Naive thymus-derived CD4-positive, alpha-beta T cell (primary cell): ENCODE measurements around the gene TNFSF4. TPM values are rescaled to one million over a fixed set of nuclear protein-coding genes. Genes with fewer than 3 reads are reported as not detected.
"Not testable (repeated sequence)": the region's sequence is repeated elsewhere in the genome, so short reads cannot be mapped to it uniquely, and the experiment has no call there.

Source experiments
- ATAC-seq: fragments of 150-1000 bp; cut with Tn5 transposase; 2 replicates; pipeline ENCODE4 v1.10.0; 2021; ENCODE audit warnings: mild to moderate bottlenecking, moderate library complexity
- CTCF ChIA-PET: fragments of 350-600 bp; sonication (Branson Sonifier 250); formaldehyde crosslinking; loops from one replicate; lab custom pipeline; 2021; ENCODE audit warnings: antibody characterized with exemption; lab: Charles Lee
- POLR2A ChIA-PET: fragments of 350-600 bp; sonication (Branson Sonifier 250); formaldehyde crosslinking; loops from one replicate; lab custom pipeline; 2021; ENCODE audit warnings: antibody characterized with exemption, inconsistent platforms; lab: Charles Lee
- DNase-seq, 9 donors: peaks; one replicate each; pipeline versions ENCODE4 v3.0.0 to v3.0.0-alpha.2; 2020 to 2022; ENCODE audit warnings: mixed read lengths in 1 of 9
- H3K27ac ChIP-seq: one replicate; pipeline ENCODE4 v1.7.0; 2013; ENCODE audit warnings: mild to moderate bottlenecking, low read depth, low read length, moderate library complexity
- H3K27me3 ChIP-seq, 2 donors: one replicate each; pipeline ENCODE4 v1.7.0; 2013; ENCODE audit warnings: low read length in 2 of 2, mild to moderate bottlenecking in 2 of 2, moderate library complexity in 2 of 2; ENCODE audit not compliant: control insufficient read depth in 2 of 2, insufficient read depth in 2 of 2
- H3K36me3 ChIP-seq, 3 experiments: 1 replicate in 2 of 3; 2 replicates in 1 of 3; pipeline ENCODE4 v1.7.0; 2013; ENCODE audit warnings: low read length in 3 of 3, mild to moderate bottlenecking in 3 of 3, moderate library complexity in 1 of 3; ENCODE audit not compliant: insufficient read depth in 3 of 3, control insufficient read depth in 2 of 3
- H3K4me1 ChIP-seq, 2 donors: one replicate each; pipeline ENCODE4 v1.7.0; 2013; ENCODE audit warnings: low read length in 2 of 2, mild to moderate bottlenecking in 2 of 2, moderate library complexity in 1 of 2; ENCODE audit not compliant: control insufficient read depth in 2 of 2, insufficient read depth in 2 of 2
- H3K4me3 ChIP-seq: 2 replicates; pipeline ENCODE4 v1.7.0; 2013; ENCODE audit warnings: mild to moderate bottlenecking, low read length
- H3K9me3 ChIP-seq, 3 experiments: 1 replicate in 2 of 3; 2 replicates in 1 of 3; pipeline ENCODE4 v1.7.0; 2013; ENCODE audit warnings: low read length in 3 of 3; ENCODE audit not compliant: control insufficient read depth in 2 of 3
- H3K27ac Mint-ChIP-seq, 9 donors: one replicate each; pipeline ENCODE4 v1.8.0; 2020 to 2022; ENCODE audit warnings: mixed read lengths in 9 of 9, mild to moderate bottlenecking in 8 of 9, moderate library complexity in 5 of 9, inconsistent platforms in 2 of 9
- H3K27me3 Mint-ChIP-seq, 5 donors: one replicate each; pipeline ENCODE4 v1.8.0; 2021 to 2022; ENCODE audit warnings: mixed read lengths in 5 of 5, mild to moderate bottlenecking in 1 of 5
- H3K36me3 Mint-ChIP-seq, 5 donors: one replicate each; pipeline ENCODE4 v1.8.0; 2020 to 2022; ENCODE audit warnings: mixed read lengths in 5 of 5, mild to moderate bottlenecking in 3 of 5, inconsistent platforms in 1 of 5
- H3K4me1 Mint-ChIP-seq, 7 donors: one replicate each; pipeline ENCODE4 v1.8.0; 2020 to 2022; ENCODE audit warnings: mixed read lengths in 7 of 7, mild to moderate bottlenecking in 3 of 7, inconsistent platforms in 1 of 7
- H3K4me3 Mint-ChIP-seq, 10 donors: one replicate each; pipeline ENCODE4 v1.8.0; 2020 to 2022; ENCODE audit warnings: mild to moderate bottlenecking in 10 of 10, mixed read lengths in 10 of 10, moderate library complexity in 6 of 10, inconsistent platforms in 2 of 10
- H3K9me3 Mint-ChIP-seq, 11 donors: one replicate each; pipeline ENCODE4 v1.8.0; 2020 to 2022; ENCODE audit warnings: mixed read lengths in 11 of 11, mild to moderate bottlenecking in 4 of 11, inconsistent platforms in 1 of 11, moderate library complexity in 1 of 11
- intact Hi-C, 2 donors: fragments of 100-400 bp; cut with micrococcal nuclease; formaldehyde crosslinking; loops; one replicate each; pipeline ENCODE4 v1.15.1; 2023
- polyA plus RNA-seq, 2 donors: library from polyadenylated mRNA; unstranded; fragments of 300-500 nt; fragmentation: Illumina TruSeq; gene quantifications; one replicate each; pipeline ENCODE4 v1.2.3, GENCODE V29; 2021
- total RNA-seq, 6 experiments: library from RNA in 5 of 6; stranded (reverse) in 5 of 6; gene quantifications; 1 replicate in 5 of 6; 2 replicates in 1 of 6; pipeline ENCODE4 v1.2.3 and lab custom pipeline; 2021 to 2026

Gene TNFSF4
- total and polyA plus RNA-seq, 7 experiments from 2014 or later = 0.08 to 2.3 (median 1.7) TPM

DNA sequence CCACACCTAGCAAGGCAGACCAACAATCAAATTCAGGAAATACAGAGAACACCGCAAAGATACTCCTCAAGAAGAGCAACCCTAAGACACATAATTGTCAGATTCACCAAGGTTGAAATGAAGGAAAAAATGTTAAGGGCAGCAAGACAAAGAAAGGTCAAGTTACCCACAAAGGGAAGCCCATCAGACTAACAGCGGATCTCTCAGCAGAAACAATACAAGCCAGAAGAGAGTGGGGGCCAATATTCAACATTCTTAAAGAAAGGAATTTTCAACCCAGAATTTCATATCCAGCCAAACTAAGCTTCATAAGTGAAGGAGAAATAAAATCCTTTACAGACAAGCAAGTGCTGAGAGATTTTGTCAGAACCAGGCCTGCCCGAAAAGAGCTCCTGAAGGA is 21.9 kb upstream of the TNFSF4 start:
- H3K4me1 ChIP-seq, CTCF ChIA-PET, H3K27me3 Mint-ChIP-seq, H3K4me3 Mint-ChIP-seq, H3K27ac Mint-ChIP-seq, intact Hi-C loops, DNase-seq, H3K36me3 ChIP-seq, H3K4me1 Mint-ChIP-seq, ATAC-seq, H3K27ac ChIP-seq, H3K4me3 ChIP-seq, H3K27me3 ChIP-seq, H3K9me3 ChIP-seq: not testable (repeated sequence)
- Mint-ChIP-seq H3K9me3 (peaks cover 0 to 31% (median 19%) of the 10 kb centered on the region in 11 donors), H3K36me3 (peaks cover 3 to 37% (median 17%) of the 10 kb centered on the region in 5 donors)
- POLR2A ChIA-PET = interaction anchor here (0.6 kb wide), 1 partner anchor 513 kb away, joined by 3 read pairs; no protein-coding TSS in a partner anchor

DNA sequence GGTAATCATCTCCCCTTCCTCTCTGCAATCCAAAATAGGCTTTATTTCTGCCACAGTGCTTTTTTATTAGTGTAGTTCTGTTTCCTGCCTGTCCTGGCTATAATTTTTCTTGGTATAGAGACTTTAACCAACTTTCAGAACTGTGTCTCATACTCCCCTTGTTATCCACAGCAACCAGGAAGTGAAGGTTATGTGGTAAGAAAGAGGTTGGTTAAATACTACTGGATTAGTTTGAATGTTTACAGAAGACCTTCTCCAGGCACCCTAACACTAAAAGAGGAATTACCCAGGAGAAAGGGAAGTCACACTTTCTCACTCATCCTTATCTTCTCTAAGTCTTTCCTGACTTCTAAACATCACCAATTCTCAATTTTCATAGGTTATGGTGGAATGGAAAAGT is 17.8 kb upstream of the TNFSF4 start:
- ATAC-seq (no peak), DNase-seq (no peak)
- H3K4me1 Mint-ChIP-seq = peaks cover 0 to 14% (median 5%) of the 10 kb centered on the region in 7 donors
- H3K27ac Mint-ChIP-seq = no peak overlapping the region
- no peak overlapping the region for H3K4me3 ChIP-seq
- H3K9me3 Mint-ChIP-seq = peaks cover 0 to 16% (median 13%) of the 10 kb centered on the region in 11 donors
- ChIA-PET CTCF (no interaction called here), POLR2A (no interaction called here)
- H3K36me3 Mint-ChIP-seq = peaks cover under 1 to 14% (median 13%) of the 10 kb centered on the region in 5 donors
- no peaks in the 10 kb centered on the region for H3K36me3 ChIP-seq
- H3K4me1 ChIP-seq = no peaks in the 10 kb centered on the region
- H3K27ac ChIP-seq = no peak overlapping the region
- H3K27me3 Mint-ChIP-seq = peaks cover 0 to under 1% (median 0%) of the 10 kb centered on the region in 5 donors
- H3K9me3 ChIP-seq = no peaks in the 10 kb centered on the region
- intact Hi-C loops = no loop called here
- H3K27me3 ChIP-seq = no peaks in the 10 kb centered on the region
- H3K4me3 Mint-ChIP-seq = no peak overlapping the region

DNA sequence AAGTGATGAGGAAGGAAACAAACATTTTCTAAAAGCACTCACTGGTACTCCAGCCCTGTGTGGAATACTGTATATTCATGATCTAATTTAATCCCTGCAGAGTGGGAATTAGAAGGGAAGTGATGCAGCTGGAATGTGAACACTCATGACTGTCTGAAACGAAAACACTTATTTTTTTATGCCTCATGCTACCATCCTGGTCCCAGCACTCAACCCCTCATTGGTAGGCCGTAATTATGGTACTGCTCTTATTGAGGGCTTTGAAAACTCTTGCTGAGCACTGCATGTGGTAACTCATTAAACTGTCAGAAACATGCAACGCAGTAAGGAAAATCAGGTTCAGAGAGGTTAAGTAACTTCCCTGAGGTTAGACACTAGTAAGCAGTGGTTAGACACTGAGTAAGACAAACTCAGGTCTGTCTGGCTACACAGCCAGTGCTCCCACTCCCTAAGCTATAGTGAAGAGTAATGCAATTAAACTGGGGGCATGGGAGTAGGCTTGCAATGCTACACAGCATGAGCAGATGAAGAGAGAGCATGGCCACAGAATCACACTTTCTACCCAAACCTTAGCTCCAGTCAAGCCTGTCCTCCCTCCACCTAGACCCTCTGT is 17.3 kb upstream of the TNFSF4 start:
- ATAC-seq (no peak), DNase-seq (no peak)
- peaks cover 0 to 12% (median 8%) of the 10 kb centered on the region in 5 donors for H3K36me3 Mint-ChIP-seq
- Histone ChIP-seq H3K4me1 (no peaks in the 10 kb centered on the region), H3K27ac (no peak overlapping the region), H3K27me3 (no peaks in the 10 kb centered on the region), H3K4me3 (no peak overlapping the region), H3K9me3 (no peaks in the 10 kb centered on the region), H3K36me3 (no peaks in the 10 kb centered on the region)
- no peaks in the 10 kb centered on the region for H3K27me3 Mint-ChIP-seq
- POLR2A ChIA-PET = no interaction called here
- no peak overlapping the region for H3K27ac Mint-ChIP-seq
- CTCF ChIA-PET = no interaction called here
- no peak overlapping the region for H3K4me3 Mint-ChIP-seq
- H3K4me1 Mint-ChIP-seq = peaks cover 0 to 14% (median 5%) of the 10 kb centered on the region in 7 donors
- intact Hi-C loops = no loop called here
- H3K9me3 Mint-ChIP-seq = peaks cover 0 to 13% (median 9%) of the 10 kb centered on the region in 11 donors

DNA sequence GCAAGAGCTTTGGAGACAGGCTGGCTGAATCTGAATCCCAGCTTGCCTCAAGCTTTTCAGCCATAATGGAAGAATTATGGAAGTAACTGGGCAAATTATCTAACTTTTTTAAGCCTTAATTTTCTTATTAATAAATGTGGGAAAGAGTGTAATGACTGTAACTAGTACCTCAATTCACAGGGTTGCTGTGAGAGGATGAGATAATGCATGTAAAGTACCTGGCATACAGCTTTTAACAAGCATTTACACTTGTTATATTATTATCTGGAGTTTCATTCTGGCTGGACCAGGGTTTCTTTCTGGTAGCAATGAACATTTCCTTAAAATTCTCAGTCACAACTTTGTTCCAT is 15.9 kb upstream of the TNFSF4 start:
- CTCF ChIA-PET = interaction anchor here (0.8 kb wide), 1 partner anchor 16 kb away, joined by 3 read pairs; the partner anchor contains the start of gene TNFSF4
- Mint-ChIP-seq H3K4me1 (peaks cover 0 to 14% (median 5%) of the 10 kb centered on the region in 7 donors), H3K27ac (no peak overlapping the region), H3K9me3 (peaks cover 0 to 6% (median 0%) of the 10 kb centered on the region in 11 donors), H3K27me3 (peaks cover 0 to 3% (median 0%) of the 10 kb centered on the region in 5 donors), H3K36me3 (peaks cover 0 to 9% (median 0%) of the 10 kb centered on the region in 5 donors), H3K4me3 (no peak overlapping the region)
- Histone ChIP-seq H3K4me1 (no peaks in the 10 kb centered on the region), H3K27ac (no peak overlapping the region), H3K27me3 (no peaks in the 10 kb centered on the region), H3K36me3 (no peaks in the 10 kb centered on the region), H3K4me3 (no peak overlapping the region), H3K9me3 (no peaks in the 10 kb centered on the region)
- intact Hi-C loops = no loop called here
- POLR2A ChIA-PET = no interaction called here
- DNase-seq = no peak
- no peak for ATAC-seq

DNA sequence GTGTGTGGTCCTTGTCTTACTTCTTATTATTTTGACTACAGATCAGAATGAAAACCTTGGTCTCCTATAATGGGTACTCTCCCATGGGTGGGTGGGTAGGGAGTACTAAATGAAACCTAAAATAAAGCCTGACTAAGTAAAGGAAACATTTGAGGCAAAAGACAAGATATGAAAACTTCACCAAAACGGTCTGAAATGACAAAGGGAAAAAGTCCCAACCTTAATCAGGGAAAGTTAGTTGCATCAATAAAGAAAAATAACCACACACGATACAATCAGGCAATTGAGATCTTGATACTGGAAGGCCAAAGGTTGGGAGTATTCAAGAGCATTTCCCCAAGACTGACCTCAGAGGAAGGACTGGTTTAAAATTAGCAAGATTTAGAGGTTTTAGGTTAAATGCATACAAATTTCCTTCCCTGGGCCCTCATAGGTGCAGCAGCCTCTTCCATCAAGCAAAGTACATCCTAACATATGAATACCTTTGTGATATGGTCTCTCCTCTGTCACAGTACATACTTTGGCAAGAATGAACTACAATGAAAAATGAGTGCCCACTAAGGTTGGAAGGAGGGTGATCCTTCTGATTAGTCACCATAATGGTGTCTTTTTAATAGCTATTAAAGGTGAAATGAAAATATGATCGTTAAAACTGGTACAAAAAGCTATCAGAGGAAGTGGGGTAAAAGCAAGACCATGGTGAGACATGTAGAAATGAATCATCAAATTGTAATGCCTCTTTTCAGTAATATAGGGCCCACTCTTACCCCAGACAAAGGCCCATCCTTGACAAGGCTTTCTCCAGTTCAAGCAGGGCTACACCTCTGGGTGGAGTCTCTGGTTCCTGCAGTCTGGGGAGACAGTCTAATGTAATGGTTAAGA is 15.3 kb upstream of the TNFSF4 start:
- intact Hi-C loops = no loop called here
- H3K36me3 ChIP-seq = no peaks in the 10 kb centered on the region
- Mint-ChIP-seq H3K36me3 (peaks cover 0 to 10% (median 0%) of the 10 kb centered on the region in 5 donors), H3K9me3 (peaks cover 0 to 6% (median 0%) of the 10 kb centered on the region in 11 donors), H3K4me3 (no peak overlapping the region), H3K4me1 (peaks cover 0 to 14% (median 5%) of the 10 kb centered on the region in 7 donors), H3K27me3 (peaks cover 0 to 3% (median 0%) of the 10 kb centered on the region in 5 donors), H3K27ac (no peak overlapping the region)
- POLR2A ChIA-PET = no interaction called here
- no peak for ATAC-seq
- no peaks in the 10 kb centered on the region for H3K27me3 ChIP-seq
- H3K27ac ChIP-seq = no peak overlapping the region
- CTCF ChIA-PET = interaction anchor here (0.8 kb wide), 1 partner anchor 15 kb away, joined by 3 read pairs; the partner anchor contains the start of gene TNFSF4
- H3K4me3 ChIP-seq = no peak overlapping the region
- no peak for DNase-seq
- no peaks in the 10 kb centered on the region for H3K4me1 ChIP-seq
- H3K9me3 ChIP-seq = no peaks in the 10 kb centered on the region

DNA sequence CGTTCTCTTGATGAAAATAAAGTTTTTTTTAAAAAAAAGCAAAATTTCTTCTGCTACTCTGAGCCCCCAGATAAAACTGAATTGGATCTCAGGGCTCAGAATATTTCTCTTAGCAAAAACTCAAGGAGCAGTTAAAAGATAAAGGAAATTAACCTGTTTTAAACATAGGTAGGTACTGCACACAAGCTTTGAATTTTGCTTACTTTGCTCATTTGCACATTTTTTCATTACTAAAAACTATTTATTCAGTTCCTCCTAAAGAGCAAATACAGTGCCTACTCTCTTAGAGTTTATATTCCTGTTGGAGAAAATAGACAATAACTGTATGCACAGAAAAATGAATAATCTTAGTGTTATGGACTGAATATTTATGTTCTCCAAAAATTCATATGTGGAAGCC is 13.0 kb upstream of the TNFSF4 start:
- intact Hi-C loops = no loop called here
- Mint-ChIP-seq H3K36me3 (peaks cover 0 to 10% (median 0%) of the 10 kb centered on the region in 5 donors), H3K4me1 (peaks cover 0 to 10% (median 5%) of the 10 kb centered on the region in 7 donors), H3K4me3 (no peak overlapping the region), H3K27ac (no peak overlapping the region), H3K27me3 (peaks cover 0 to 9% (median 0%) of the 10 kb centered on the region in 5 donors), H3K9me3 (peaks cover 0 to 6% (median 0%) of the 10 kb centered on the region in 11 donors)
- Histone ChIP-seq H3K4me1 (no peaks in the 10 kb centered on the region), H3K36me3 (no peaks in the 10 kb centered on the region), H3K27me3 (no peaks in the 10 kb centered on the region), H3K4me3 (no peak overlapping the region), H3K27ac (no peak overlapping the region), H3K9me3 (no peaks in the 10 kb centered on the region)
- ATAC-seq = no peak
- POLR2A ChIA-PET = no interaction called here
- DNase-seq = no peak
- CTCF ChIA-PET = no interaction called here
